ENCODE measurements around the gene S100A9. TPM values are rescaled to one million over a fixed set of nuclear protein-coding genes. Genes with fewer than 3 reads are reported as not detected.

S100A9 gene
- total and polyA plus RNA-seq, 2 experiments from 2014 or later = not detected

DNA sequence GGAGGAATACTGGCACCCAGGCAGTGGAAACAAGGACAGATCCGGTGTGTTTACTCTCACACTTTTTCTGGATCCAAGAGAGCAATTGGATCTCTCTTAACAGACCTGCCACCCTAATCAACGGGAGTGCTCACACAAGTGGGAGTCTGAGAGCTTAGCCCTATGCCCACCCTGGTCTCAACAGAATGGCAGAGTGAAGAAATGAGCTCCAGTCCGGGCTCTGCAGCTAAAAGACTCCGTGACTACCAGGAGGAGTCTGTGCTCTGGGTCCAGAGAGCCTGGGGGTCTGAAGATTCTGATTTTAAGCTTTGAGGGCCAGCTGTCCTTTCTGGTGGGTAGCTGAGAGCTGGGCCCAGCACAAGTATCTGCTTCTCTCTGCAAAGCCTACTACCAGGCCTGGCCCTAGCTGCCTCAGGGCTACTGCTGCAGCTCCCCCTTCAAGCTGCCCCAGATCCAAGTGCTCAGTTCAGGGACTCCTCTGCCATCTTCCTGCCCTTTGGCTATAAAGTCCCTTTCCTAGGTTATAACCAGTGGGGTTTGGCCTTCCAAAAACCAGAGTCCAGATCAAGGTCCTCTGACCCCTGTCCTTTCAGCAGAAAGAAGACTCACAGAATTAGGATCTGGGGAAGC is 3.9 kb downstream of the S100A9 start:
- ATAC-seq (no peak), DNase-seq (ENCODE audit: low spot score) (no peak)
- H2AFZ ChIP-seq = no peak overlapping the region
- H3K36me3 Mint-ChIP-seq (ENCODE audit: low read depth) = no peaks in the 10 kb centered on the region
- TF ChIP-seq, protein P1, sequence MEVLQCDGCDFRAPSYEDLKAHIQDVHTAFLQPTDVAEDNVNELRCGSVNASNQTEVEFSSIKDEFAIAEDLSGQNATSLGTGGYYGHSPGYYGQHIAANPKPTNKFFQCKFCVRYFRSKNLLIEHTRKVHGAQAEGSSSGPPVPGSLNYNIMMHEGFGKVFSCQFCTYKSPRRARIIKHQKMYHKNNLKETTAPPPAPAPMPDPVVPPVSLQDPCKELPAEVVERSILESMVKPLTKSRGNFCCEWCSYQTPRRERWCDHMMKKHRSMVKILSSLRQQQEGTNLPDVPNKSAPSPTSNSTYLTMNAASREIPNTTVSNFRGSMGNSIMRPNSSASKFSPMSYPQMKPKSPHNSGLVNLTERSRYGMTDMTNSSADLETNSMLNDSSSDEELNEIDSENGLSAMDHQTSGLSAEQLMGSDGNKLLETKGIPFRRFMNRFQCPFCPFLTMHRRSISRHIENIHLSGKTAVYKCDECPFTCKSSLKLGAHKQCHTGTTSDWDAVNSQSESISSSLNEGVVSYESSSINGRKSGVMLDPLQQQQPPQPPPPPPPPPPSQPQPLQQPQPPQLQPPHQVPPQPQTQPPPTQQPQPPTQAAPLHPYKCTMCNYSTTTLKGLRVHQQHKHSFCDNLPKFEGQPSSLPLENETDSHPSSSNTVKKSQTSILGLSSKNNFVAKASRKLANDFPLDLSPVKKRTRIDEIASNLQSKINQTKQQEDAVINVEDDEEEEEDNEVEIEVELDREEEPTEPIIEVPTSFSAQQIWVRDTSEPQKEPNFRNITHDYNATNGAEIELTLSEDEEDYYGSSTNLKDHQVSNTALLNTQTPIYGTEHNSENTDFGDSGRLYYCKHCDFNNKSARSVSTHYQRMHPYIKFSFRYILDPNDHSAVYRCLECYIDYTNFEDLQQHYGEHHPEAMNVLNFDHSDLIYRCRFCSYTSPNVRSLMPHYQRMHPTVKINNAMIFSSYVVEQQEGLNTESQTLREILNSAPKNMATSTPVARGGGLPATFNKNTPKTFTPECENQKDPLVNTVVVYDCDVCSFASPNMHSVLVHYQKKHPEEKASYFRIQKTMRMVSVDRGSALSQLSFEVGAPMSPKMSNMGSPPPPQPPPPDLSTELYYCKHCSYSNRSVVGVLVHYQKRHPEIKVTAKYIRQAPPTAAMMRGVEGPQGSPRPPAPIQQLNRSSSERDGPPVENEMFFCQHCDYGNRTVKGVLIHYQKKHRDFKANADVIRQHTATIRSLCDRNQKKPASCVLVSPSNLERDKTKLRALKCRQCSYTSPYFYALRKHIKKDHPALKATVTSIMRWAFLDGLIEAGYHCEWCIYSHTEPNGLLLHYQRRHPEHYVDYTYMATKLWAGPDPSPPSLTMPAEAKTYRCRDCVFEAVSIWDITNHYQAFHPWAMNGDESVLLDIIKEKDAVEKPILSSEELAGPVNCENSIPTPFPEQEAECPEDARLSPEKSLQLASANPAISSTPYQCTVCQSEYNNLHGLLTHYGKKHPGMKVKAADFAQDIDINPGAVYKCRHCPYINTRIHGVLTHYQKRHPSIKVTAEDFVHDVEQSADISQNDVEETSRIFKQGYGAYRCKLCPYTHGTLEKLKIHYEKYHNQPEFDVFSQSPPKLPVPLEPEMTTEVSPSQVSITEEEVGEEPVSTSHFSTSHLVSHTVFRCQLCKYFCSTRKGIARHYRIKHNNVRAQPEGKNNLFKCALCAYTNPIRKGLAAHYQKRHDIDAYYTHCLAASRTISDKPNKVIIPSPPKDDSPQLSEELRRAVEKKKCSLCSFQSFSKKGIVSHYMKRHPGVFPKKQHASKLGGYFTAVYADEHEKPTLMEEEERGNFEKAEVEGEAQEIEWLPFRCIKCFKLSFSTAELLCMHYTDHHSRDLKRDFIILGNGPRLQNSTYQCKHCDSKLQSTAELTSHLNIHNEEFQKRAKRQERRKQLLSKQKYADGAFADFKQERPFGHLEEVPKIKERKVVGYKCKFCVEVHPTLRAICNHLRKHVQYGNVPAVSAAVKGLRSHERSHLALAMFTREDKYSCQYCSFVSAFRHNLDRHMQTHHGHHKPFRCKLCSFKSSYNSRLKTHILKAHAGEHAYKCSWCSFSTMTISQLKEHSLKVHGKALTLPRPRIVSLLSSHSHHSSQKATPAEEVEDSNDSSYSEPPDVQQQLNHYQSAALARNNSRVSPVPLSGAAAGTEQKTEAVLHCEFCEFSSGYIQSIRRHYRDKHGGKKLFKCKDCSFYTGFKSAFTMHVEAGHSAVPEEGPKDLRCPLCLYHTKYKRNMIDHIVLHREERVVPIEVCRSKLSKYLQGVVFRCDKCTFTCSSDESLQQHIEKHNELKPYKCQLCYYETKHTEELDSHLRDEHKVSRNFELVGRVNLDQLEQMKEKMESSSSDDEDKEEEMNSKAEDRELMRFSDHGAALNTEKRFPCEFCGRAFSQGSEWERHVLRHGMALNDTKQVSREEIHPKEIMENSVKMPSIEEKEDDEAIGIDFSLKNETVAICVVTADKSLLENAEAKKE (CRISPR knock-in tag; IDR thresholded peaks at IDR 0.05) = no peak
- no peak for TF ChIP-seq ZNF114 (CRISPR knock-in tag; IDR thresholded peaks at IDR 0.05)
- no peak for TF ChIP-seq EZH2phosphoT487 (IDR thresholded peaks at IDR 0.05; ENCODE audit: unreplicated experiment)
- TF ChIP-seq, protein P2, sequence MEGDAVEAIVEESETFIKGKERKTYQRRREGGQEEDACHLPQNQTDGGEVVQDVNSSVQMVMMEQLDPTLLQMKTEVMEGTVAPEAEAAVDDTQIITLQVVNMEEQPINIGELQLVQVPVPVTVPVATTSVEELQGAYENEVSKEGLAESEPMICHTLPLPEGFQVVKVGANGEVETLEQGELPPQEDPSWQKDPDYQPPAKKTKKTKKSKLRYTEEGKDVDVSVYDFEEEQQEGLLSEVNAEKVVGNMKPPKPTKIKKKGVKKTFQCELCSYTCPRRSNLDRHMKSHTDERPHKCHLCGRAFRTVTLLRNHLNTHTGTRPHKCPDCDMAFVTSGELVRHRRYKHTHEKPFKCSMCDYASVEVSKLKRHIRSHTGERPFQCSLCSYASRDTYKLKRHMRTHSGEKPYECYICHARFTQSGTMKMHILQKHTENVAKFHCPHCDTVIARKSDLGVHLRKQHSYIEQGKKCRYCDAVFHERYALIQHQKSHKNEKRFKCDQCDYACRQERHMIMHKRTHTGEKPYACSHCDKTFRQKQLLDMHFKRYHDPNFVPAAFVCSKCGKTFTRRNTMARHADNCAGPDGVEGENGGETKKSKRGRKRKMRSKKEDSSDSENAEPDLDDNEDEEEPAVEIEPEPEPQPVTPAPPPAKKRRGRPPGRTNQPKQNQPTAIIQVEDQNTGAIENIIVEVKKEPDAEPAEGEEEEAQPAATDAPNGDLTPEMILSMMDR (conservative IDR thresholded peaks at IDR 0.05; ENCODE audit: low read depth in 2 of 2) = no peak
- TF ChIP-seq, protein P3, sequence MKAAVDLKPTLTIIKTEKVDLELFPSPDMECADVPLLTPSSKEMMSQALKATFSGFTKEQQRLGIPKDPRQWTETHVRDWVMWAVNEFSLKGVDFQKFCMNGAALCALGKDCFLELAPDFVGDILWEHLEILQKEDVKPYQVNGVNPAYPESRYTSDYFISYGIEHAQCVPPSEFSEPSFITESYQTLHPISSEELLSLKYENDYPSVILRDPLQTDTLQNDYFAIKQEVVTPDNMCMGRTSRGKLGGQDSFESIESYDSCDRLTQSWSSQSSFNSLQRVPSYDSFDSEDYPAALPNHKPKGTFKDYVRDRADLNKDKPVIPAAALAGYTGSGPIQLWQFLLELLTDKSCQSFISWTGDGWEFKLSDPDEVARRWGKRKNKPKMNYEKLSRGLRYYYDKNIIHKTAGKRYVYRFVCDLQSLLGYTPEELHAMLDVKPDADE (IDR thresholded peaks at IDR 0.05) = no peak
- TF ChIP-seq, protein P4, sequence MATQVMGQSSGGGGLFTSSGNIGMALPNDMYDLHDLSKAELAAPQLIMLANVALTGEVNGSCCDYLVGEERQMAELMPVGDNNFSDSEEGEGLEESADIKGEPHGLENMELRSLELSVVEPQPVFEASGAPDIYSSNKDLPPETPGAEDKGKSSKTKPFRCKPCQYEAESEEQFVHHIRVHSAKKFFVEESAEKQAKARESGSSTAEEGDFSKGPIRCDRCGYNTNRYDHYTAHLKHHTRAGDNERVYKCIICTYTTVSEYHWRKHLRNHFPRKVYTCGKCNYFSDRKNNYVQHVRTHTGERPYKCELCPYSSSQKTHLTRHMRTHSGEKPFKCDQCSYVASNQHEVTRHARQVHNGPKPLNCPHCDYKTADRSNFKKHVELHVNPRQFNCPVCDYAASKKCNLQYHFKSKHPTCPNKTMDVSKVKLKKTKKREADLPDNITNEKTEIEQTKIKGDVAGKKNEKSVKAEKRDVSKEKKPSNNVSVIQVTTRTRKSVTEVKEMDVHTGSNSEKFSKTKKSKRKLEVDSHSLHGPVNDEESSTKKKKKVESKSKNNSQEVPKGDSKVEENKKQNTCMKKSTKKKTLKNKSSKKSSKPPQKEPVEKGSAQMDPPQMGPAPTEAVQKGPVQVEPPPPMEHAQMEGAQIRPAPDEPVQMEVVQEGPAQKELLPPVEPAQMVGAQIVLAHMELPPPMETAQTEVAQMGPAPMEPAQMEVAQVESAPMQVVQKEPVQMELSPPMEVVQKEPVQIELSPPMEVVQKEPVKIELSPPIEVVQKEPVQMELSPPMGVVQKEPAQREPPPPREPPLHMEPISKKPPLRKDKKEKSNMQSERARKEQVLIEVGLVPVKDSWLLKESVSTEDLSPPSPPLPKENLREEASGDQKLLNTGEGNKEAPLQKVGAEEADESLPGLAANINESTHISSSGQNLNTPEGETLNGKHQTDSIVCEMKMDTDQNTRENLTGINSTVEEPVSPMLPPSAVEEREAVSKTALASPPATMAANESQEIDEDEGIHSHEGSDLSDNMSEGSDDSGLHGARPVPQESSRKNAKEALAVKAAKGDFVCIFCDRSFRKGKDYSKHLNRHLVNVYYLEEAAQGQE (IDR thresholded peaks at IDR 0.05; ENCODE audit: unreplicated experiment) = no peak
- TF ChIP-seq NANOG (IDR thresholded peaks at IDR 0.05; ENCODE audit: borderline replicate concordance) = no peak
- no peak for TF ChIP-seq CREB1 (CRISPR knock-in tag; IDR thresholded peaks at IDR 0.05; ENCODE audit: low read depth)
- no peak for TF ChIP-seq ZNF331 (CRISPR knock-in tag; IDR thresholded peaks at IDR 0.05; ENCODE audit: low read depth)
- no peak for TF ChIP-seq EZH2 (IDR thresholded peaks at IDR 0.05; ENCODE audit: low read depth, unreplicated experiment)
- no peak for TF ChIP-seq POLR2AphosphoS5 (IDR thresholded peaks at IDR 0.05; ENCODE audit: low read depth)
- TF ChIP-seq JUNB (IDR thresholded peaks at IDR 0.05; ENCODE audit: unreplicated experiment) = no peak
- no peak for TF ChIP-seq STAT1 (IDR thresholded peaks at IDR 0.05; ENCODE audit: unreplicated experiment)
- peaks cover 5% of the 10 kb centered on the region for H3K27me3 Mint-ChIP-seq (ENCODE audit: insufficient read depth, low read depth, poor library complexity)
- no peak overlapping the region for H3K4me3 ChIP-seq
- H3K79me2 ChIP-seq (replicated peaks; ENCODE audit: insufficient read depth) = no peaks in the 10 kb centered on the region
- no peaks in the 10 kb centered on the region for H3K4me1 ChIP-seq (ENCODE audit: insufficient read depth)
- H3K27ac Mint-ChIP-seq = no peak overlapping the region
- H3K4me2 ChIP-seq = no peak overlapping the region
- H3K4me3 Mint-ChIP-seq = no peak overlapping the region
- H3F3A ChIP-seq (replicated peaks; ENCODE audit: low read depth) = no peaks in the 10 kb centered on the region
- no peaks in the 10 kb centered on the region for H3K27me3 ChIP-seq (ENCODE audit: insufficient read depth)
- H3K9me2 ChIP-seq (ENCODE audit: insufficient read depth) = no peaks in the 10 kb centered on the region; the same call in 1 of the 2 replicates
- H3K27ac ChIP-seq (ENCODE audit: low read depth) = no peak overlapping the region
- peaks cover 8% of the 10 kb centered on the region; the same call in 1 of the 3 replicates for H3K4me1 Mint-ChIP-seq
- H3K9me3 Mint-ChIP-seq = no peaks in the 10 kb centered on the region
- H3K36me3 ChIP-seq (ENCODE audit: insufficient read depth) = no peaks in the 10 kb centered on the region
- no peaks in the 10 kb centered on the region for H4K20me1 ChIP-seq (replicated peaks; ENCODE audit: insufficient read depth)
